ENCODE data around the gene MYO7B. TPM values are rescaled to one million over a fixed set of nuclear protein-coding genes. Genes with fewer than 3 reads are reported as not detected.
A peak's percentile ranks its signal among the peaks of the same experiment; 100 is the strongest.

The MYO7B gene
- total and polyA plus RNA-seq, 2 donors (not counting 1 experiment from before 2014, with no cell fraction given): 5.0 to 68.2 TPM

DNA sequence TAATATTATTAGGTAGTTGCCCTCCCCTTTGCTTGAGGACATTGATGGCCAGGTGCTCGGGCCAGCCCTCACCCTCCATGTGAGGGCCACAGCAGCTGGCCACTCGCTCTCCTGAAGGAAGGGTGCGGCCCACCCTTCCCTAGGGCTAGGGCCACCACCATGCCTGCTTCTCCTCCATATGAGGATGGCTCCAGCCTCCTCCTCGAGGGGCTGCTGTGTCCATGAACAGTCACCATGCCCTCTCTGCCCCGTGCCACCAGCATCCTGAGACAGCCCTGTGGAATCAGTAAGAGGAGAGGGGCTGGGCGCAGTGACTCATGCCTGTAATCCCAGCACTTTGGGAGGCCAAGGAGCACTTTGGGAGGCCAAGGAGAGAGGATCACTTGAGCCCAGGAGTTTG, 112.8 kb downstream of the MYO7B start:
- WGBS (ENCODE audit: insufficient coverage): 96% methylated on average over 5 of the region's 6 CpGs
- no peak overlapping the region for H3K4me3 ChIP-seq (ENCODE audit: control extremely low read depth in 1 of 5, extremely low read depth in 1 of 5, insufficient read depth in 1 of 5, low read depth in 2 of 5, low read length in 4 of 5)
- peaks cover 0 to 8% (median 0%) of the 10 kb centered on the region in 3 donors for H3K9me3 ChIP-seq (ENCODE audit: control extremely low read depth in 1 of 3, control insufficient read depth in 2 of 3, insufficient read depth in 1 of 3, low read length in 2 of 3)
- no peaks in the 10 kb centered on the region for H3K27me3 ChIP-seq (replicated peaks in 1 of 4; ENCODE audit: control extremely low read depth in 1 of 4, control insufficient read depth in 3 of 4, insufficient read depth in 4 of 4, low read length in 3 of 4)
- H3K27ac ChIP-seq (ENCODE audit: low read length in 2 of 2): no peak overlapping the region
- DNase-seq (no peak), ATAC-seq (ENCODE audit: low read depth) (no peak)
- H3K4me2 ChIP-seq (replicated peaks; ENCODE audit: low read depth, low read length, poor library complexity, severe bottlenecking): no peak overlapping the region
- H3K36me3 ChIP-seq (replicated peaks in 1 of 2; ENCODE audit: control extremely low read depth in 1 of 2, control insufficient read depth in 1 of 2, extremely low read depth in 1 of 2, insufficient read depth in 2 of 2, low read length in 1 of 2): no peaks in the 10 kb centered on the region
- TF ChIP-seq EZH2 (IDR thresholded peaks at IDR 0.05; ENCODE audit: borderline replicate concordance, insufficient read depth, low read depth, low read length, poor library complexity, severe bottlenecking): no peak
- TF ChIP-seq, protein P1, sequence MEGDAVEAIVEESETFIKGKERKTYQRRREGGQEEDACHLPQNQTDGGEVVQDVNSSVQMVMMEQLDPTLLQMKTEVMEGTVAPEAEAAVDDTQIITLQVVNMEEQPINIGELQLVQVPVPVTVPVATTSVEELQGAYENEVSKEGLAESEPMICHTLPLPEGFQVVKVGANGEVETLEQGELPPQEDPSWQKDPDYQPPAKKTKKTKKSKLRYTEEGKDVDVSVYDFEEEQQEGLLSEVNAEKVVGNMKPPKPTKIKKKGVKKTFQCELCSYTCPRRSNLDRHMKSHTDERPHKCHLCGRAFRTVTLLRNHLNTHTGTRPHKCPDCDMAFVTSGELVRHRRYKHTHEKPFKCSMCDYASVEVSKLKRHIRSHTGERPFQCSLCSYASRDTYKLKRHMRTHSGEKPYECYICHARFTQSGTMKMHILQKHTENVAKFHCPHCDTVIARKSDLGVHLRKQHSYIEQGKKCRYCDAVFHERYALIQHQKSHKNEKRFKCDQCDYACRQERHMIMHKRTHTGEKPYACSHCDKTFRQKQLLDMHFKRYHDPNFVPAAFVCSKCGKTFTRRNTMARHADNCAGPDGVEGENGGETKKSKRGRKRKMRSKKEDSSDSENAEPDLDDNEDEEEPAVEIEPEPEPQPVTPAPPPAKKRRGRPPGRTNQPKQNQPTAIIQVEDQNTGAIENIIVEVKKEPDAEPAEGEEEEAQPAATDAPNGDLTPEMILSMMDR (IDR thresholded peaks at IDR 0.05): no peak
- Mint-ChIP-seq H3K9me3 (ENCODE audit: insufficient read depth) (no peaks in the 10 kb centered on the region), H3K4me3 (peak overlapping the region; percentile 39), H3K4me1 (peaks cover 64% of the 10 kb centered on the region), H3K27ac (peak overlapping the region; percentile 65), H3K27me3 (no peaks in the 10 kb centered on the region)
- intact Hi-C loops (cut with micrococcal nuclease): loop anchor here (2.0 to 5.0 kb wide), 4 partner anchors 14 to 121 kb away; partner anchors contain the start of genes IWS1 and SFT2D3
- H3K4me1 ChIP-seq (ENCODE audit: control insufficient read depth in 2 of 2, insufficient read depth in 2 of 2, low read length in 2 of 2): peaks cover 30 to 62% of the 10 kb centered on the region in 2 donors
- H4K20me1 ChIP-seq (ENCODE audit: control insufficient read depth, insufficient read depth, low read length, poor library complexity, severe bottlenecking): no peaks in the 10 kb centered on the region
- H3K9ac ChIP-seq (ENCODE audit: low read length): no peak overlapping the region
- ChIA-PET POLR2A (no interaction called here), CTCF (interaction anchor here (1.0 to 19.3 kb wide), 6 partner anchors 11 to 122 kb away, joined by 4 to 553 read pairs (median 16); no protein-coding TSS in a partner anchor)
- no peak overlapping the region for H2AFZ ChIP-seq (ENCODE audit: insufficient read depth, low read depth, low read length, poor library complexity, severe bottlenecking)
- no peaks in the 10 kb centered on the region for H3K79me2 ChIP-seq (ENCODE audit: control insufficient read depth, insufficient read depth, low read length)

DNA sequence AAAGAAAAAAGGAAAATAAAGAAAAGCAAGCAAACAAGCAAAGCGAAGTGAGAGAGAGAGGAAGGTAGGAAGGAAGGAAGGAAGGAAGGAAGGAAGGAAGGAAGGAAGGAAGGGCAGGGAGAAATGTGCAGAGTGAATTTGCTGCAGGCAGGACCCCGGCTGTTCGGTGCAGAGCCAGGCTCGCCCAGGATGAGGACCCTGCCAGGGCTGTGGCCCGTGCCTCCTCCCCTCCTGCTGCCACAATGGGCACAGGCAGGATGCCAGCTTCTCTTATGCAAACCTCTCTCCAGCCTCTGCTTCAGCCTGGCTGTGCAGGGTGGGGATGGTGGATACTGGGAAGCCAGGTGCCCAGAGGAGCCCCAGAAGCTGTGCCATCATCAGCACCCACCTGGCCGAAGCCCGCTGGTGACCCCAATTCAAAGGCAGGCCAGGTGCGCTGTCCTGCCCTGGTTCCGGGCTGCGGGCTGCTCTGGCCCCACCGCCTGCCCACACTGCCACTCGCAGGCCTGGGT, 113.7 kb downstream of the MYO7B start:
- no peak overlapping the region for H3K27ac Mint-ChIP-seq
- Histone ChIP-seq H3K4me2 (replicated peaks; ENCODE audit: low read depth, low read length, poor library complexity, severe bottlenecking) (peak overlapping the region; percentile 63), H3K27me3 (replicated peaks in 1 of 4; ENCODE audit: control extremely low read depth in 1 of 4, control insufficient read depth in 3 of 4, insufficient read depth in 4 of 4, low read length in 3 of 4) (no peaks in the 10 kb centered on the region), H3K4me1 (ENCODE audit: control insufficient read depth in 2 of 2, insufficient read depth in 2 of 2, low read length in 2 of 2) (peaks cover 30 to 66% of the 10 kb centered on the region in 2 donors), H3K4me3 (ENCODE audit: control extremely low read depth in 1 of 5, extremely low read depth in 1 of 5, insufficient read depth in 1 of 5, low read depth in 2 of 5, low read length in 4 of 5) (peak overlapping the region in 1 of 5 experiments; percentile 6), H3K27ac (ENCODE audit: low read length in 2 of 2) (no peak overlapping the region), H3K9ac (ENCODE audit: low read length) (peak overlapping the region; percentile 21), H3K79me2 (ENCODE audit: control insufficient read depth, insufficient read depth, low read length) (no peaks in the 10 kb centered on the region), H2AFZ (ENCODE audit: insufficient read depth, low read depth, low read length, poor library complexity, severe bottlenecking) (peak overlapping the region; percentile 65), H3K9me3 (ENCODE audit: control extremely low read depth in 1 of 3, control insufficient read depth in 2 of 3, insufficient read depth in 1 of 3, low read length in 2 of 3) (peaks cover 0 to 8% (median 0%) of the 10 kb centered on the region in 3 donors), H3K36me3 (replicated peaks in 1 of 2; ENCODE audit: control extremely low read depth in 1 of 2, control insufficient read depth in 1 of 2, extremely low read depth in 1 of 2, insufficient read depth in 2 of 2, low read length in 1 of 2) (no peaks in the 10 kb centered on the region), H4K20me1 (ENCODE audit: control insufficient read depth, insufficient read depth, low read length, poor library complexity, severe bottlenecking) (no peaks in the 10 kb centered on the region)
- ChIA-PET CTCF (interaction anchor here (0.7 to 19.3 kb wide), 18 partner anchors 12 to 157 kb away, joined by 3 to 553 read pairs (median 6); partner anchors contain the start of gene SFT2D3), POLR2A (interaction anchor here (2.3 kb wide), 1 partner anchor 58 kb away, joined by 13 read pairs; no protein-coding TSS in a partner anchor)
- no peaks in the 10 kb centered on the region for H3K27me3 Mint-ChIP-seq
- peak; percentile 39 for DNase-seq
- peak overlapping the region; percentile 74 for H3K4me3 Mint-ChIP-seq
- H3K9me3 Mint-ChIP-seq (ENCODE audit: insufficient read depth): no peaks in the 10 kb centered on the region
- peak; percentile 23 for ATAC-seq (ENCODE audit: low read depth)
- WGBS (ENCODE audit: insufficient coverage): 64% methylated on average over 9 of the region's 12 CpGs
- TF ChIP-seq, protein P1 (IDR thresholded peaks at IDR 0.05): no peak
- no peak for TF ChIP-seq EZH2 (IDR thresholded peaks at IDR 0.05; ENCODE audit: borderline replicate concordance, insufficient read depth, low read depth, low read length, poor library complexity, severe bottlenecking)
- intact Hi-C loops (cut with micrococcal nuclease): loop anchor here (1.0 to 5.0 kb wide), 6 partner anchors 9 to 122 kb away; partner anchors contain the start of genes IWS1 and SFT2D3
- H3K4me1 Mint-ChIP-seq: peaks cover 64% of the 10 kb centered on the region

Data from B cell (primary cell).